GM04504 (cell line): ENCODE results near the gene BIK.
A peak's percentile ranks its signal among the peaks of the same experiment; 100 is the strongest.
"Not testable (repeated sequence)": the region's sequence is repeated elsewhere in the genome, so short reads cannot be mapped to it uniquely, and the experiment has no call there.

ENCODE experiments used
- DNase-seq: peaks from one replicate; pipeline ENCODE4 v3.0.0-alpha.2; 2012; ENCODE audit warnings: low read depth

The BIK gene

GRCh38 chr22:43104950-43105349, 5.6 kb upstream of the BIK start:
- DNase-seq, result not testable (repeated sequence)

- DNase-seq, result no peak
These were observed 4.2 kb upstream of the BIK start for GRCh38 chr22:43106302-43106701.

GRCh38 chr22:43109511-43109910, 1.0 kb upstream of the BIK start:
- DNase-seq, result no peak

GRCh38 chr22:43109921-43110443, 568 bp upstream of the BIK start:
- no peak for DNase-seq

- DNase-seq, result no peak
These were observed 525 bp downstream of the BIK start for GRCh38 chr22:43110927-43111623.

GRCh38 chr22:43113526-43114251, 3.1 kb downstream of the BIK start:
- DNase-seq, result no peak

- DNase-seq, result no peak
These were observed 4.4 kb downstream of the BIK start for GRCh38 chr22:43114958-43115357.

GRCh38 chr22:43116932-43117331, 6.4 kb downstream of the BIK start:
- DNase-seq, result no peak

- no peak for DNase-seq
These were observed 7.7 kb downstream of the BIK start for GRCh38 chr22:43118024-43118849.

- DNase-seq, result no peak
These were observed 8.5 kb downstream of the BIK start for GRCh38 chr22:43118953-43119458.

GRCh38 chr22:43126501-43127165, 16.1 kb downstream of the BIK start:
- DNase-seq, result peak; percentile 44

- no peak for DNase-seq
These were observed 16.8 kb downstream of the BIK start for GRCh38 chr22:43127166-43127908.

GRCh38 chr22:43128116-43128515, 17.6 kb downstream of the BIK start:
- no peak for DNase-seq

GRCh38 chr22:43128928-43129424, 18.4 kb downstream of the BIK start:
- no peak for DNase-seq

- DNase-seq, result no peak
These were observed 19.2 kb downstream of the BIK start for GRCh38 chr22:43129426-43130425.

- DNase-seq, result no peak
These were observed 21.4 kb downstream of the BIK start for GRCh38 chr22:43131773-43132501.

- no peak for DNase-seq
These were observed 22.9 kb downstream of the BIK start for GRCh38 chr22:43133401-43133800.

- DNase-seq, result no peak
These were observed 24.0 kb downstream of the BIK start for GRCh38 chr22:43134553-43134952.

GRCh38 chr22:43135565-43135964, 25.0 kb downstream of the BIK start:
- DNase-seq, result no peak
